NCI-H1105 (cell line): Measurements from ENCODE around the gene SPI1.
A peak's percentile ranks its signal among the peaks of the same experiment; 100 is the strongest.

ENCODE experiments used
- DNase-seq: peaks from one replicate; lab custom pipeline; 2025; lab: John Stamatoyannopoulos, UW

SPI1 gene

GRCh38 chr11:47357985-47358730 is 20.2 kb downstream of the SPI1 start:
- DNase-seq, result no peak

GRCh38 chr11:47356998-47357329 is 21.4 kb downstream of the SPI1 start:
- no peak for DNase-seq

GRCh38 chr11:47356129-47356997 is 22.0 kb downstream of the SPI1 start:
- DNase-seq, result no peak

GRCh38 chr11:47355283-47356128 is 22.8 kb downstream of the SPI1 start:
- peak; percentile 95 for DNase-seq

- no peak for DNase-seq
Observed at GRCh38 chr11:47354913-47355282, 23.4 kb downstream of the SPI1 start.

- no peak for DNase-seq
Observed at GRCh38 chr11:47353978-47354774, 24.2 kb downstream of the SPI1 start.

GRCh38 chr11:47352556-47352955 is 25.8 kb downstream of the SPI1 start, which contains the start of gene MYBPC3:
Gene MYBPC3 (minus strand): TSS chr11:47352702. CDS start chr11:47352647, 55 bp downstream.
- DNase-seq, result no peak

GRCh38 chr11:47351156-47352126 is 26.9 kb downstream of the SPI1 start:
- no peak for DNase-seq

GRCh38 chr11:47350315-47350714 is 28.0 kb downstream of the SPI1 start:
- DNase-seq, result no peak

GRCh38 chr11:47349521-47350095 is 28.7 kb downstream of the SPI1 start:
- no peak for DNase-seq

GRCh38 chr11:47348859-47349258 is 29.5 kb downstream of the SPI1 start:
- peak; percentile 36 for DNase-seq

GRCh38 chr11:47348131-47348802 is 30.1 kb downstream of the SPI1 start:
- DNase-seq, result no peak

- no peak for DNase-seq
Observed at GRCh38 chr11:47347137-47347536, 31.2 kb downstream of the SPI1 start.

- DNase-seq, result no peak
Observed at GRCh38 chr11:47345890-47346563, 32.3 kb downstream of the SPI1 start.

GRCh38 chr11:47342854-47343253 is 35.5 kb downstream of the SPI1 start:
- no peak for DNase-seq

- DNase-seq, result no peak
Observed at GRCh38 chr11:47342036-47342803, 36.1 kb downstream of the SPI1 start.

- DNase-seq, result no peak
Observed at GRCh38 chr11:47340980-47341775, 37.2 kb downstream of the SPI1 start.
